ENCODE measurements around the gene MRFAP1L1.
"Not testable (repeated sequence)": the region's sequence is repeated elsewhere in the genome, so short reads cannot be mapped to it uniquely, and the experiment has no call there.

Gene MRFAP1L1

GRCh38 chr4:6709230-6710114, at the start of gene MRFAP1L1:
Gene MRFAP1L1, minus strand, starts transcription at chr4:6709865. Its CDS starts 236 bp downstream, at chr4:6709629.
- peak; percentile 83 for DNase-seq

GRCh38 chr4:6758728-6759127, 49.1 kb upstream of the MRFAP1L1 start:
- no peak for DNase-seq

- DNase-seq, result not testable (repeated sequence)
Observed at GRCh38 chr4:6756345-6756744, 46.7 kb upstream of the MRFAP1L1 start.

GRCh38 chr4:6755088-6755753, 45.6 kb upstream of the MRFAP1L1 start:
- DNase-seq, result no peak

GRCh38 chr4:6754481-6755087, 44.9 kb upstream of the MRFAP1L1 start:
- no peak for DNase-seq

GRCh38 chr4:6753891-6754290, 44.2 kb upstream of the MRFAP1L1 start:
- DNase-seq, result no peak

GRCh38 chr4:6753103-6753560, 43.5 kb upstream of the MRFAP1L1 start:
- no peak for DNase-seq

- DNase-seq, result no peak
Observed at GRCh38 chr4:6752486-6752829, 42.8 kb upstream of the MRFAP1L1 start.

GRCh38 chr4:6751611-6752485, 42.2 kb upstream of the MRFAP1L1 start:
- no peak for DNase-seq

- DNase-seq, result no peak
Observed at GRCh38 chr4:6750286-6751221, 40.9 kb upstream of the MRFAP1L1 start.

- DNase-seq, result no peak
Observed at GRCh38 chr4:6749340-6750171, 39.9 kb upstream of the MRFAP1L1 start.

GRCh38 chr4:6748286-6748685, 38.6 kb upstream of the MRFAP1L1 start:
- no peak for DNase-seq

GRCh38 chr4:6747294-6748051, 37.8 kb upstream of the MRFAP1L1 start:
- no peak for DNase-seq

- no peak for DNase-seq
Observed at GRCh38 chr4:6746721-6747293, 37.1 kb upstream of the MRFAP1L1 start.

GRCh38 chr4:6742989-6743388, 33.3 kb upstream of the MRFAP1L1 start:
- DNase-seq, result no peak

- DNase-seq, result no peak
Observed at GRCh38 chr4:6742507-6742906, 32.8 kb upstream of the MRFAP1L1 start.

- DNase-seq, result no peak
Observed at GRCh38 chr4:6740347-6740746, 30.7 kb upstream of the MRFAP1L1 start.

- DNase-seq, result no peak
Observed at GRCh38 chr4:6739920-6740319, 30.3 kb upstream of the MRFAP1L1 start.

GRCh38 chr4:6734165-6734786, 24.6 kb upstream of the MRFAP1L1 start:
- DNase-seq, result no peak

Data from DMS 273 treated with DMSO at 0.1 percent for 48 hours (cell line).